HepG2 (cell line): Measurements from ENCODE around the gene ATP11A. TPM values are rescaled to one million over a fixed set of nuclear protein-coding genes. Genes with fewer than 3 reads are reported as not detected.

ENCODE experiments used
- ATAC-seq: fragments of 200-7000 bp; cut with Tn5 transposase; 3 replicates; pipeline ENCODE4 v1.9.1; 2020; ENCODE audit warnings: mild to moderate bottlenecking, moderate library complexity
- BruUV-seq: library from RNA; stranded (reverse); fragments of 400-500 nt; replicated peaks from 2 replicates; lab custom pipeline; 2021; lab: Mats Ljungman, UMichigan
- CTCF ChIA-PET: fragments of 300-600 bp; formaldehyde crosslinking; extraction: SDS; loops from one replicate; lab custom pipeline; 2021; ENCODE audit warnings: low total read pairs, inconsistent platforms, low intra/inter-chr PET ratio; lab: Yijun Ruan, JAX
- POLR2A ChIA-PET: fragments of 350-600 bp; sonication (Branson Sonifier 250); formaldehyde crosslinking; loops from one replicate; lab custom pipeline; 2020; ENCODE audit warnings: antibody characterized with exemption, inconsistent platforms; lab: Yijun Ruan, JAX
- DNase-seq: peaks from one replicate; pipeline ENCODE4 v3.0.0-alpha.2; 2015; ENCODE audit warnings: low spot score
- FAIRE-seq: peaks from 3 replicates; lab custom pipeline; 2011; peaks lifted over from hg19 to GRCh38; lab: Jason Lieb, UNC
- H2AFZ ChIP-seq: one replicate; pipeline ENCODE4 v1.6.1; 2011; ENCODE audit warnings: low read length, inconsistent platforms
- H3K27ac ChIP-seq: fragments of 300-600 bp; 3 replicates; pipeline ENCODE4 v1.8.0; 2011; ENCODE audit warnings: mixed run types, mild to moderate bottlenecking, mixed read lengths, low read length, inconsistent platforms; ENCODE audit not compliant: insufficient read depth; ENCODE audit errors: extremely low read length
- H3K27me3 ChIP-seq, 2 experiments: fragments of 200-600 bp in 1 of 2; 2 replicates in 1 of 2; 3 replicates in 1 of 2; pipeline versions ENCODE4 v1.6.0 to v1.8.0; 2011; ENCODE audit warnings: low read length in 2 of 2, mild to moderate bottlenecking in 2 of 2, moderate library complexity in 2 of 2, inconsistent platforms in 1 of 2; ENCODE audit not compliant: insufficient read depth in 2 of 2, control insufficient read depth in 1 of 2
- H3K36me3 ChIP-seq, 2 experiments: fragments of 200-600 bp in 1 of 2; replicated peaks in 1 of 2; 2 replicates in 1 of 2; 3 replicates in 1 of 2; pipeline versions ENCODE4 v1.5.1 to v1.8.0; 2011; ENCODE audit warnings: low read length in 2 of 2, inconsistent platforms in 1 of 2; ENCODE audit not compliant: insufficient read depth in 2 of 2, control insufficient read depth in 1 of 2
- H3K4me1 ChIP-seq: 2 replicates; pipeline ENCODE4 v1.5.1; 2012; ENCODE audit warnings: low read length, inconsistent platforms; ENCODE audit not compliant: insufficient read depth
- H3K4me2 ChIP-seq: 2 replicates; pipeline ENCODE4 v1.6.0; 2011; ENCODE audit warnings: low read depth, low read length, inconsistent platforms
- H3K4me3 ChIP-seq, 3 experiments: fragments of 200-600 bp in 1 of 3; sonication (generic), shearing (Covaris generic) in 1 of 3; replicated peaks in 1 of 3; 2 replicates each; pipeline ENCODE4 v1.5.1; 2011 to 2016; ENCODE audit warnings: low read length in 3 of 3, inconsistent platforms in 2 of 3, low read depth in 2 of 3, mild to moderate bottlenecking in 2 of 3, control low read depth in 1 of 3, mixed read lengths in 1 of 3; ENCODE audit not compliant: insufficient read depth in 1 of 3
- H3K79me2 ChIP-seq: one replicate; pipeline ENCODE4 v1.6.1; 2011; ENCODE audit warnings: low read length, inconsistent platforms; ENCODE audit not compliant: insufficient read depth
- H3K9ac ChIP-seq: 2 replicates; pipeline ENCODE4 v1.6.0; 2011; ENCODE audit warnings: mild to moderate bottlenecking, low read depth, low read length, inconsistent platforms; ENCODE audit not compliant: insufficient read depth
- H3K9me3 ChIP-seq: 2 replicates; pipeline ENCODE4 v1.5.1; 2012; ENCODE audit warnings: mild to moderate bottlenecking, low read length
- H4K20me1 ChIP-seq: 2 replicates; pipeline ENCODE4 v1.6.0; 2011; ENCODE audit warnings: inconsistent platforms, mild to moderate bottlenecking, low read length, moderate library complexity; ENCODE audit not compliant: insufficient read depth
- NKX3-1 ChIP-seq: sonication (generic); formaldehyde crosslinking; IDR thresholded peaks from 2 replicates; pipeline ENCODE4 v1.5.0; 2020; ENCODE audit warnings: missing genetic modification reagents
- SETDB1 ChIP-seq: sonication (generic); formaldehyde crosslinking; IDR thresholded peaks from 2 replicates; pipeline ENCODE4 v1.5.1; 2020; ENCODE audit warnings: missing genetic modification reagents, mild to moderate bottlenecking, borderline replicate concordance
- SIX1 ChIP-seq: sonication (generic); formaldehyde crosslinking; IDR thresholded peaks from 2 replicates; pipeline ENCODE4 v1.4.0; 2020; ENCODE audit warnings: missing genetic modification reagents, borderline replicate concordance
- ZNF546 ChIP-seq: sonication (generic); formaldehyde crosslinking; conservative IDR thresholded peaks from 2 replicates; pipeline ENCODE4 v1.8.1; 2023; ENCODE audit warnings: mild to moderate bottlenecking, missing genetic modification reagents
- ZNF556 ChIP-seq: sonication (generic); formaldehyde crosslinking; IDR thresholded peaks from 2 replicates; pipeline ENCODE4 v1.4.0; 2020; ENCODE audit warnings: mild to moderate bottlenecking, missing genetic modification reagents, borderline replicate concordance
- WGBS: methylation state at CpG from one replicate; pipeline ENCODE4 v1.1.6; 2017; ENCODE audit warnings: low lambda C conversion rate; 5-methylcytosine and 5-hydroxymethylcytosine counted together
- in situ Hi-C: cut with HindIII; loops from 2 replicates; pipeline ENCODE4 v1.10.0; 2017; ENCODE audit warnings: low pct_unique_long_range_greater_than_20kb; ENCODE audit not compliant: extremely low pct_ligation_motif_present
- intact Hi-C: fragments of 100-400 bp; cut with micrococcal nuclease; formaldehyde crosslinking; loops from one replicate; pipeline ENCODE4 v1.10.0; 2022; ENCODE audit not compliant: unreplicated experiment
- polyA plus RNA-seq, 8 experiments: library from polyadenylated mRNA; depleted of rRNA in 3 of 8; stranded (reverse) in 7 of 8; unstranded in 1 of 8; fragments of >200 nt; fragmentation: Illumina TruSeq in 4 of 8; extraction: Trizol in 4 of 8; gene quantifications; 2 replicates each; pipeline versions ENCODE4 v1.2.1 to v1.2.3, GENCODE V29; 2011 to 2016; ENCODE audit warnings: low read depth in 4 of 8, missing spikeins in 1 of 8, mixed read lengths in 1 of 8; ENCODE audit not compliant: insufficient read depth in 1 of 8
- total RNA-seq, 5 experiments: library from RNA; depleted of rRNA; stranded (reverse); fragments of >200 nt; fragmentation: Illumina TruSeq; extraction: Trizol; gene quantifications; 2 replicates each; pipeline ENCODE4 v1.2.3, GENCODE V29; 2016; ENCODE audit warnings: low read depth in 1 of 5
- TF ChIP-seq, protein P1 (sequence below): sonication (generic); formaldehyde crosslinking; IDR thresholded peaks from 2 replicates; pipeline ENCODE4 v1.4.0; 2020; ENCODE audit warnings: missing genetic modification reagents, borderline replicate concordance
- TF ChIP-seq, protein P2 (sequence below): sonication (generic); formaldehyde crosslinking; IDR thresholded peaks from 2 replicates; pipeline ENCODE4 v1.8.1; 2023; ENCODE audit warnings: mild to moderate bottlenecking, missing genetic modification reagents
- TF ChIP-seq, protein P3 (sequence below): sonication (generic); formaldehyde crosslinking; IDR thresholded peaks from 2 replicates; pipeline ENCODE4 v1.4.0; 2020; ENCODE audit warnings: low read depth, mild to moderate bottlenecking, missing genetic modification reagents

Gene ATP11A
- total and polyA plus RNA-seq, 2 of the 13 experiments (the other 11 are each of a cell fraction or from before 2014, with no cell fraction given): 18.4 to 20.1 TPM

DNA sequence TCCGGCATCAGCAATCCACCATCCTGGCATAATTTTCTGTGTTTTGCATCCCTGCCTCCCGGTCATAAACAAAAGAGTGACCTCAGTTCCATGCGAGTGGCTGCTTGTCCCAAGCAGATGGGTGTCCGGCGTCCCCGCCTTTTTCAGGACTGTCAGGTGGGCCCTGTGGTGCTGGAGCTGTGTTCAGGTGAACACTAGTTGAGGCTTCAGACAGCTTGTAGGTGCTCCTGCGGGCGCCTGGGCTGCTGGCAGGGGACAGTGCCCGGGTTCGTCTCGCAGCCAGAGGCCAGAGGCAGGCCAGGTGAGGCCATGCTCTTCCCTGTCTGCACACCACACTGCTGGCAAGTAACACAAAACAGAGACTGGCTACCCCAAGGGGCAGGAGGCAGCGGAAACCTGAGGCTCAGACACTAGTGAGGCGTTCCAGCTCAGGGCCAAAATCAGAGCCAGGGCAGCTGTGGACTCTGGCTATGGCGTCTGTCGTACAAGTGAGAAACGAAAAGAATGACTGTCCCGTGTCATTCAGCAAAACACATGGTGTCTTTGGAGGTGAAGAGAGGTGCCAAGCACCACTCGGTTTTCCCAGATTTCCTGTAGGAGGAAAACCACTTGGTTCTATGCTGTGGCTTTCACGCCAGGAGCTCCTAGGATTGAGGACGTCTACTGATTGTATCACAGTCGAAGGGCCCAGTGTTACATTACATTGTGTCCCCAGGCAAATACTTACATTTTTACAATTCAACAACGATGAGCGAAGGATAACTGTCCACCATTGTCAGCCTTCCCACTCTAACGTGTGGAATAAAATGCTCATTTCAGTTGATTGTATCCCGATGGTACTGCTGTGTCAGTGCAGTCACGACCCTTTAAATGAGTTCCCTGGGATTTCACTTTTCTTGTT, 104.0 kb downstream of the ATP11A start (continued):
- TF ChIP-seq, protein P1, sequence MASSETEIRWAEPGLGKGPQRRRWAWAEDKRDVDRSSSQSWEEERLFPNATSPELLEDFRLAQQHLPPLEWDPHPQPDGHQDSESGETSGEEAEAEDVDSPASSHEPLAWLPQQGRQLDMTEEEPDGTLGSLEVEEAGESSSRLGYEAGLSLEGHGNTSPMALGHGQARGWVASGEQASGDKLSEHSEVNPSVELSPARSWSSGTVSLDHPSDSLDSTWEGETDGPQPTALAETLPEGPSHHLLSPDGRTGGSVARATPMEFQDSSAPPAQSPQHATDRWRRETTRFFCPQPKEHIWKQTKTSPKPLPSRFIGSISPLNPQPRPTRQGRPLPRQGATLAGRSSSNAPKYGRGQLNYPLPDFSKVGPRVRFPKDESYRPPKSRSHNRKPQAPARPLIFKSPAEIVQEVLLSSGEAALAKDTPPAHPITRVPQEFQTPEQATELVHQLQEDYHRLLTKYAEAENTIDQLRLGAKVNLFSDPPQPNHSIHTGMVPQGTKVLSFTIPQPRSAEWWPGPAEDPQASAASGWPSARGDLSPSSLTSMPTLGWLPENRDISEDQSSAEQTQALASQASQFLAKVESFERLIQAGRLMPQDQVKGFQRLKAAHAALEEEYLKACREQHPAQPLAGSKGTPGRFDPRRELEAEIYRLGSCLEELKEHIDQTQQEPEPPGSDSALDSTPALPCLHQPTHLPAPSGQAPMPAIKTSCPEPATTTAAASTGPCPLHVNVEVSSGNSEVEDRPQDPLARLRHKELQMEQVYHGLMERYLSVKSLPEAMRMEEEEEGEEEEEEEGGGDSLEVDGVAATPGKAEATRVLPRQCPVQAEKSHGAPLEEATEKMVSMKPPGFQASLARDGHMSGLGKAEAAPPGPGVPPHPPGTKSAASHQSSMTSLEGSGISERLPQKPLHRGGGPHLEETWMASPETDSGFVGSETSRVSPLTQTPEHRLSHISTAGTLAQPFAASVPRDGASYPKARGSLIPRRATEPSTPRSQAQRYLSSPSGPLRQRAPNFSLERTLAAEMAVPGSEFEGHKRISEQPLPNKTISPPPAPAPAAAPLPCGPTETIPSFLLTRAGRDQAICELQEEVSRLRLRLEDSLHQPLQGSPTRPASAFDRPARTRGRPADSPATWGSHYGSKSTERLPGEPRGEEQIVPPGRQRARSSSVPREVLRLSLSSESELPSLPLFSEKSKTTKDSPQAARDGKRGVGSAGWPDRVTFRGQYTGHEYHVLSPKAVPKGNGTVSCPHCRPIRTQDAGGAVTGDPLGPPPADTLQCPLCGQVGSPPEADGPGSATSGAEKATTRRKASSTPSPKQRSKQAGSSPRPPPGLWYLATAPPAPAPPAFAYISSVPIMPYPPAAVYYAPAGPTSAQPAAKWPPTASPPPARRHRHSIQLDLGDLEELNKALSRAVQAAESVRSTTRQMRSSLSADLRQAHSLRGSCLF (CRISPR knock-in tag): no peak
- TF ChIP-seq, protein P2, sequence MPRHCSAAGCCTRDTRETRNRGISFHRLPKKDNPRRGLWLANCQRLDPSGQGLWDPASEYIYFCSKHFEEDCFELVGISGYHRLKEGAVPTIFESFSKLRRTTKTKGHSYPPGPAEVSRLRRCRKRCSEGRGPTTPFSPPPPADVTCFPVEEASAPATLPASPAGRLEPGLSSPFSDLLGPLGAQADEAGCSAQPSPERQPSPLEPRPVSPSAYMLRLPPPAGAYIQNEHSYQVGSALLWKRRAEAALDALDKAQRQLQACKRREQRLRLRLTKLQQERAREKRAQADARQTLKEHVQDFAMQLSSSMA (CRISPR knock-in tag): no peak
- TF ChIP-seq ZNF546 (CRISPR knock-in tag): no peak
- TF ChIP-seq, all 625 proteins: peak for 0

DNA sequence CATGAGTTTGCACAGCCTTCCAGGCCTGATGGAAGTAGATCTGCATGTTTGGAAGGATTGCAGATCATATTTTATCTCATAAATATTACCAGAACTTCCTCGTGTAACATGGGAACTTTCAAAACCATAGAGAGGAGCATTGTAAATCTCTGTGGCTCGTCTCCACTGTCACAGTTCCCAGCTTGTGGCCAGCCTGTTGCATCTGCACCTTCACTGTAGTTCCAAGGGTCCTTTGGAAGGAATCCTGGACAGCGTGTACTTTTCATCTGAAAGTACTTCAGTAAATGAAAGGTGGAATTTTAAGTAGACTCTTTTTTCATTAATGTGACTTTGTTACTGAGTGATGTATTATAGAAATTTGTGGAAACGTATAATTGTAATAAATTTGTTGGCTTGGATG, 105.4 kb downstream of the ATP11A start:
- ChIA-PET CTCF (no interaction called here), POLR2A (no interaction called here)
- Histone ChIP-seq H3K9ac (no peak overlapping the region), H4K20me1 (no peaks in the 10 kb centered on the region), H2AFZ (no peak overlapping the region), H3K36me3 (peaks cover 11 to 52% of the 10 kb centered on the region in 2 experiments; a peak in 4 of 5 replicates), H3K4me3 (no peak overlapping the region), H3K79me2 (no peaks in the 10 kb centered on the region), H3K4me2 (no peak overlapping the region), H3K9me3 (no peaks in the 10 kb centered on the region), H3K4me1 (peaks cover 16% of the 10 kb centered on the region; the same call in 1 of the 2 replicates), H3K27ac (no peak overlapping the region), H3K27me3 (no peaks in the 10 kb centered on the region)
- TF ChIP-seq SETDB1 (CRISPR knock-in tag) (no peak), ZNF556 (no peak), SIX1 (CRISPR knock-in tag) (no peak), NKX3-1 (no peak)
- TF ChIP-seq, protein P3, sequence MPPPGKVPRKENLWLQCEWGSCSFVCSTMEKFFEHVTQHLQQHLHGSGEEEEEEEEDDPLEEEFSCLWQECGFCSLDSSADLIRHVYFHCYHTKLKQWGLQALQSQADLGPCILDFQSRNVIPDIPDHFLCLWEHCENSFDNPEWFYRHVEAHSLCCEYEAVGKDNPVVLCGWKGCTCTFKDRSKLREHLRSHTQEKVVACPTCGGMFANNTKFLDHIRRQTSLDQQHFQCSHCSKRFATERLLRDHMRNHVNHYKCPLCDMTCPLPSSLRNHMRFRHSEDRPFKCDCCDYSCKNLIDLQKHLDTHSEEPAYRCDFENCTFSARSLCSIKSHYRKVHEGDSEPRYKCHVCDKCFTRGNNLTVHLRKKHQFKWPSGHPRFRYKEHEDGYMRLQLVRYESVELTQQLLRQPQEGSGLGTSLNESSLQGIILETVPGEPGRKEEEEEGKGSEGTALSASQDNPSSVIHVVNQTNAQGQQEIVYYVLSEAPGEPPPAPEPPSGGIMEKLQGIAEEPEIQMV (CRISPR knock-in tag): no peak
- FAIRE-seq (no peak), DNase-seq (no peak), ATAC-seq (no peak)
- in situ Hi-C loops (no loop called here), intact Hi-C loops (no loop called here)
- no TSS peak for BruUV-seq
- 90% methylated on average over 4 of the region's 4 CpGs for WGBS
